ENCODE results near the gene CLP1. TPM values are rescaled to one million over a fixed set of nuclear protein-coding genes. Genes with fewer than 3 reads are reported as not detected.

The CLP1 gene
- total and polyA plus RNA-seq, 10 donors, result 8.3 to 21.6 (median 13.6) TPM

DNA sequence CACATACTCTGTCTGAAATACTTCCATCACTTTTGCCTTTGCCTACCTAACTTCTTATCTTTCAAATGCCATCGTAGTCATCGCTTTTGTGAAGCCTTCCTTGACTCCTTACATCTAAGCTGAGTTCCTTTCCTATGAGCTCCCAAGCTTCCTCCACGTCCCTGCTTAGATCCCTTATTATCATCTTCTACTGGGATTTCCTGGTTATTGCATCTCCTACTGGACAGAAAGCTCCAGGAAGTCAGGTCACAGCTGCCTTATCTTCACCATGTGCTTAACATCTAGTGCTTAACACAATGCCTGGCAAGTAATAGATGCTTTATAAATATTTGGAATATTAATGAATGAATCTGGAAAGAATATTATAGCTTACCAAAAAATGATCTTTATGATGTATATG is 13.8 kb upstream of the CLP1 start:
- TF ChIP-seq POLR2AphosphoS5 (IDR thresholded peaks at IDR 0.05), result no peak
- TF ChIP-seq POLR2A (IDR thresholded peaks at IDR 0.05), result no peak
- TF ChIP-seq CTCF (IDR thresholded peaks at IDR 0.05 in 8 of 11, conservative IDR thresholded peaks at IDR 0.05 in 3 of 11), result no peak
- Histone ChIP-seq H3K4me1 (peaks cover 16 to 77% (median 59%) of the 10 kb centered on the region in 6 donors), H3K36me3 (no peaks in the 10 kb centered on the region), H3K27ac (no peak overlapping the region), H3K9me3 (no peaks in the 10 kb centered on the region), H3K4me3 (no peak overlapping the region), H3K27me3 (replicated peaks in 1 of 7) (peaks cover 0 to 61% (median 24%) of the 10 kb centered on the region in 7 donors)
- 74 to 83% (median 76%) methylated on average over 3 of the region's 3 CpGs for WGBS, 5 donors
- intact Hi-C loops (cut with DNase I; ENCODE audit: low total_unique reads), result loop anchor here (5.0 to 10.0 kb wide), 3 partner anchors 72 to 299 kb away; no protein-coding TSS in a partner anchor
- no peak for DNase-seq

GRCh38 chr11:57644748-57645688 is 12.5 kb upstream of the CLP1 start:
- Histone ChIP-seq H3K4me1 (peaks cover 19 to 78% (median 55%) of the 10 kb centered on the region in 6 donors), H3K4me3 (no peak overlapping the region), H3K27me3 (replicated peaks in 1 of 7) (peaks cover 0 to 61% (median 31%) of the 10 kb centered on the region in 7 donors), H3K27ac (peak overlapping the region in 5 of 8 donors; percentile 20 to 57 (median 40)), H3K9me3 (no peaks in the 10 kb centered on the region), H3K36me3 (no peaks in the 10 kb centered on the region)
- peak; percentile 92 for DNase-seq
- TF ChIP-seq CTCF (IDR thresholded peaks at IDR 0.05 in 8 of 11, conservative IDR thresholded peaks at IDR 0.05 in 3 of 11), result peak; percentile 49 to 93 (median 83)
- TF ChIP-seq POLR2AphosphoS5 (IDR thresholded peaks at IDR 0.05), result no peak
- intact Hi-C loops (cut with DNase I; ENCODE audit: low total_unique reads), result loop anchor here (5.0 to 10.0 kb wide), 3 partner anchors 73 to 300 kb away; no protein-coding TSS in a partner anchor
- WGBS, 5 donors, result 13 to 20% (median 18%) methylated on average over 17 of the region's 17 CpGs

DNA sequence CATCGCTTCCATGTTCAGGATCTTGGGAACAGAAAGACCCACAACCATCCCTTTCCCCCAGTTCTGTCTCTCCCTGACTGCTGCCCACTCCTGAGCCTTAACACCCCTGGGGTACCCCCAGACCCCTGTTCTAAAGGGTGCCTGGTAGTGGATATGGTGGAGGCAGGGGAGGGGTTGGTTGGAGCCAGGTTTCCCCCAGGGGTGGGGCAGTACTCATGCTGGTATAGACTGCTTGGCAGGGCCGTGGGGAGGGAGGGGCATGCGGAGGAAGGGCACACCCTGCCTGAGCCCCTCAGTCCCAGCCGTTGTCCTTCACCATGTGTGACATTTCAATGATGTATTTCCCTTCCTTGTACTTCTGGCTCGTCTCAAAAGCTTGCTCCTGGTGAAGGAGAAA is 11.9 kb upstream of the CLP1 start:
- intact Hi-C loops (cut with DNase I; ENCODE audit: low total_unique reads), result loop anchor here (10.0 kb wide), 1 partner anchor 301 kb away; no protein-coding TSS in a partner anchor
- Histone ChIP-seq H3K4me3 (no peak overlapping the region), H3K4me1 (peaks cover 19 to 76% (median 52%) of the 10 kb centered on the region in 6 donors), H3K27ac (peak overlapping the region in 5 of 8 donors; percentile 14 to 57 (median 40)), H3K27me3 (replicated peaks in 1 of 7) (peaks cover 0 to 66% (median 31%) of the 10 kb centered on the region in 7 donors), H3K36me3 (no peaks in the 10 kb centered on the region), H3K9me3 (no peaks in the 10 kb centered on the region)
- no peak for DNase-seq
- 11 to 25% (median 15%) methylated on average over 3 to 5 of the region's 5 CpGs for WGBS, 5 donors
- TF ChIP-seq POLR2A (IDR thresholded peaks at IDR 0.05) (no peak), CTCF (IDR thresholded peaks at IDR 0.05 in 8 of 11, conservative IDR thresholded peaks at IDR 0.05 in 3 of 11) (no peak), POLR2AphosphoS5 (IDR thresholded peaks at IDR 0.05) (peak in 1 of 3 donors; percentile 18)

Data from spleen (tissue), 11 donors.